Activated B cell treated with CpG ODN at 0.5 μM for 24 hours (primary cell): ENCODE measurements around the gene SLC17A1. TPM values are rescaled to one million over a fixed set of nuclear protein-coding genes. Genes with fewer than 3 reads are reported as not detected.

Experiments used
- ATAC-seq: fragments of 200-7000 bp; cut with Tn5 transposase; one replicate; pipeline ENCODE4 v1.10.0; 2021; ENCODE audit warnings: low read depth, mild to moderate bottlenecking, moderate library complexity
- CTCF ChIA-PET: fragments of 350-600 bp; sonication (Branson Sonifier 250); formaldehyde crosslinking; loops from one replicate; lab custom pipeline; 2021; ENCODE audit warnings: antibody characterized with exemption; lab: Charles Lee
- POLR2A ChIA-PET: fragments of 350-600 bp; sonication (Branson Sonifier 250); formaldehyde crosslinking; loops from one replicate; lab custom pipeline; 2021; ENCODE audit warnings: antibody characterized with exemption; lab: Charles Lee
- DNase-seq: peaks from one replicate; pipeline ENCODE4 v3.0.0; 2022
- H3K27ac Mint-ChIP-seq: one replicate; pipeline ENCODE4 v1.8.0; 2020; ENCODE audit warnings: mixed read lengths
- H3K27me3 Mint-ChIP-seq: one replicate; pipeline ENCODE4 v1.8.0; 2021; ENCODE audit warnings: mixed read lengths
- H3K36me3 Mint-ChIP-seq: one replicate; pipeline ENCODE4 v1.8.0; 2021; ENCODE audit warnings: low read depth, mixed read lengths
- H3K4me1 Mint-ChIP-seq: one replicate; pipeline ENCODE4 v1.8.0; 2021; ENCODE audit warnings: mixed read lengths
- H3K4me3 Mint-ChIP-seq: one replicate; pipeline ENCODE4 v1.8.0; 2020; ENCODE audit warnings: mild to moderate bottlenecking, mixed read lengths
- H3K9me3 Mint-ChIP-seq: one replicate; pipeline ENCODE4 v1.8.0; 2020; ENCODE audit warnings: mixed read lengths
- CTCF ChIP-seq: fragments of 200-600 bp; IDR thresholded peaks from one replicate; pipeline ENCODE4 v1.8.0; 2022; ENCODE audit warnings: antibody characterized with exemption, mild to moderate bottlenecking
- intact Hi-C: fragments of 100-400 bp; cut with micrococcal nuclease; formaldehyde crosslinking; loops from one replicate; pipeline ENCODE4 v1.15.1; 2024
- total RNA-seq: library from RNA; stranded (reverse); gene quantifications from 2 replicates; pipeline ENCODE4 v1.2.3, GENCODE V29; 2022

Gene SLC17A1
- total RNA-seq, 1 donor from 2014 or later, result not detected

DNA sequence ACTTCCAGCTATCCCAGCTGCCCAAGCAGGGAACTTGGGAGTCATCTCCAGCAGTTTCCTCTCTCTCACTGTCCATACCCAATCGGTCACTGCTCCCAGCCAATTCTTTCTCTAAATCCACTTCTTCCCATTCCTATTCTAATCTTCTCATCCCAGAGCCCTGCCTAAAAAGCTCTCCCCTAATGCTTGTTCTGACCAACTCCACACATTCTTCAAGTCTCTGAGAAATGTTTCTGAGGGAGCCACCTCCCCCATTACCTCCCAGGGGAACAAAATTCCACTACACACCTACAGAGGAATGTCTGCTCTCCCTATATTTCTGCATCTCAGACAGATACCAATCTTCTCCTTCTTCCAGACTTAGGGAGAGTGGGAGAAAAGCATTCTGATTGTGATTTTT is 63.3 kb downstream of the SLC17A1 start:
- ChIA-PET POLR2A (no interaction called here), CTCF (no interaction called here)
- ATAC-seq (no peak), DNase-seq (no peak)
- no peaks in the 10 kb centered on the region for H3K36me3 Mint-ChIP-seq
- intact Hi-C loops, result no loop called here
- H3K27ac Mint-ChIP-seq, result no peak overlapping the region
- no peak for TF ChIP-seq CTCF
- H3K4me3 Mint-ChIP-seq, result no peak overlapping the region
- peaks cover 30% of the 10 kb centered on the region for H3K27me3 Mint-ChIP-seq
- H3K4me1 Mint-ChIP-seq, result no peaks in the 10 kb centered on the region
- H3K9me3 Mint-ChIP-seq, result no peaks in the 10 kb centered on the region

GRCh38 chr6:25764611-25765010 is 67.2 kb downstream of the SLC17A1 start:
- H3K27ac Mint-ChIP-seq, result no peak overlapping the region
- DNase-seq (no peak), ATAC-seq (no peak)
- no peak overlapping the region for H3K4me3 Mint-ChIP-seq
- no peaks in the 10 kb centered on the region for H3K36me3 Mint-ChIP-seq
- TF ChIP-seq CTCF, result no peak
- no peaks in the 10 kb centered on the region for H3K9me3 Mint-ChIP-seq
- H3K4me1 Mint-ChIP-seq, result no peaks in the 10 kb centered on the region
- intact Hi-C loops, result no loop called here
- ChIA-PET CTCF (no interaction called here), POLR2A (no interaction called here)
- peaks cover 26% of the 10 kb centered on the region for H3K27me3 Mint-ChIP-seq

GRCh38 chr6:25757936-25758642 is 73.8 kb downstream of the SLC17A1 start:
- Mint-ChIP-seq H3K36me3 (no peaks in the 10 kb centered on the region), H3K27me3 (peaks cover 7% of the 10 kb centered on the region), H3K9me3 (no peaks in the 10 kb centered on the region), H3K4me1 (no peaks in the 10 kb centered on the region), H3K4me3 (no peak overlapping the region), H3K27ac (no peak overlapping the region)
- POLR2A ChIA-PET, result no interaction called here
- ATAC-seq (no peak), DNase-seq (no peak)
- CTCF ChIA-PET, result no interaction called here
- intact Hi-C loops, result no loop called here
- no peak for TF ChIP-seq CTCF

GRCh38 chr6:25756382-25757363 is 75.2 kb downstream of the SLC17A1 start:
- ATAC-seq (no peak), DNase-seq (no peak)
- Mint-ChIP-seq H3K27me3 (peaks cover 6% of the 10 kb centered on the region), H3K9me3 (no peaks in the 10 kb centered on the region), H3K4me1 (no peaks in the 10 kb centered on the region), H3K36me3 (no peaks in the 10 kb centered on the region), H3K4me3 (no peak overlapping the region), H3K27ac (no peak overlapping the region)
- TF ChIP-seq CTCF, result no peak
- intact Hi-C loops, result no loop called here
- POLR2A ChIA-PET, result no interaction called here
- CTCF ChIA-PET, result no interaction called here

- H3K9me3 Mint-ChIP-seq, result no peaks in the 10 kb centered on the region
- no peak overlapping the region for H3K4me3 Mint-ChIP-seq
- H3K4me1 Mint-ChIP-seq, result peaks cover under 1% of the 10 kb centered on the region
- TF ChIP-seq CTCF, result no peak
- H3K27ac Mint-ChIP-seq, result no peak overlapping the region
- H3K27me3 Mint-ChIP-seq, result peaks cover 6% of the 10 kb centered on the region
- ChIA-PET CTCF (no interaction called here), POLR2A (no interaction called here)
- H3K36me3 Mint-ChIP-seq, result no peaks in the 10 kb centered on the region
- intact Hi-C loops, result no loop called here
- ATAC-seq (no peak), DNase-seq (no peak)
These were observed 76.4 kb downstream of the SLC17A1 start for GRCh38 chr6:25755483-25755882.
